Loucy (cell line): Measurements from ENCODE around the gene PCDH11Y.
"Not testable (repeated sequence)": the region's sequence is repeated elsewhere in the genome, so short reads cannot be mapped to it uniquely, and the experiment has no call there.

Experiments used
- EZH2phosphoT487 ChIP-seq: fragments of 200-600 bp; IDR thresholded peaks from 2 replicates; pipeline ENCODE4 v1.6.1; 2018; ENCODE audit warnings: antibody characterized with exemption, mild to moderate bottlenecking, moderate library complexity, borderline replicate concordance
- TF ChIP-seq, protein P1 (sequence below): fragments of 200-600 bp; sonication (generic); conservative IDR thresholded peaks from 2 replicates; pipeline ENCODE4 v1.5.1; 2014; ENCODE audit warnings: mild to moderate bottlenecking, antibody characterized with exemption, low read length

DNA sequence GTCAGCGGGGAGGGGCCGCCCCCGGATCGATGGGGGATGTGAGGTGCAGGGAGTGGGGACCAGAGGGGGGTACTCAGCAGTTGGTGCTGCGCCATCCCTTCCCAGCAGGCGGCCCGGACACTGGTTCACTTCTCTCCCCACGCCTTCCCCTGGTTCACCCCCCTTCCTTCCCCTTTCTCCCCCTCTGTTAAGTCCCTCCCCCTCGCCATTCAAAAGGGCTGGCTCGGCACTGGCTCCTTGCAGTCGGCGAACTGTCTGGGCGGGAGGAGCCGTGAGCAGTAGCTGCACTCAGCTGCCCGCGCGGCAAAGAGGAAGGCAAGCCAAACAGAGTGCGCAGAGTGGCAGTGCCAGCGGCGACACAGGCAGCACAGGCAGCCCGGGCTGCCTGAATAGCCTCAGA lies at the start of gene PCDH11Y:
- TF ChIP-seq, protein P1, sequence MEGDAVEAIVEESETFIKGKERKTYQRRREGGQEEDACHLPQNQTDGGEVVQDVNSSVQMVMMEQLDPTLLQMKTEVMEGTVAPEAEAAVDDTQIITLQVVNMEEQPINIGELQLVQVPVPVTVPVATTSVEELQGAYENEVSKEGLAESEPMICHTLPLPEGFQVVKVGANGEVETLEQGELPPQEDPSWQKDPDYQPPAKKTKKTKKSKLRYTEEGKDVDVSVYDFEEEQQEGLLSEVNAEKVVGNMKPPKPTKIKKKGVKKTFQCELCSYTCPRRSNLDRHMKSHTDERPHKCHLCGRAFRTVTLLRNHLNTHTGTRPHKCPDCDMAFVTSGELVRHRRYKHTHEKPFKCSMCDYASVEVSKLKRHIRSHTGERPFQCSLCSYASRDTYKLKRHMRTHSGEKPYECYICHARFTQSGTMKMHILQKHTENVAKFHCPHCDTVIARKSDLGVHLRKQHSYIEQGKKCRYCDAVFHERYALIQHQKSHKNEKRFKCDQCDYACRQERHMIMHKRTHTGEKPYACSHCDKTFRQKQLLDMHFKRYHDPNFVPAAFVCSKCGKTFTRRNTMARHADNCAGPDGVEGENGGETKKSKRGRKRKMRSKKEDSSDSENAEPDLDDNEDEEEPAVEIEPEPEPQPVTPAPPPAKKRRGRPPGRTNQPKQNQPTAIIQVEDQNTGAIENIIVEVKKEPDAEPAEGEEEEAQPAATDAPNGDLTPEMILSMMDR: not testable (repeated sequence)
- TF ChIP-seq EZH2phosphoT487: not testable (repeated sequence)
